NCI-H146 (cell line): ENCODE data around the gene PDP2.
A peak's percentile ranks its signal among the peaks of the same experiment; 100 is the strongest.
"Not testable (repeated sequence)": the region's sequence is repeated elsewhere in the genome, so short reads cannot be mapped to it uniquely, and the experiment has no call there.

Source experiments
- DNase-seq: peaks from one replicate; lab custom pipeline; 2025; lab: John Stamatoyannopoulos, UW

The PDP2 gene

DNA sequence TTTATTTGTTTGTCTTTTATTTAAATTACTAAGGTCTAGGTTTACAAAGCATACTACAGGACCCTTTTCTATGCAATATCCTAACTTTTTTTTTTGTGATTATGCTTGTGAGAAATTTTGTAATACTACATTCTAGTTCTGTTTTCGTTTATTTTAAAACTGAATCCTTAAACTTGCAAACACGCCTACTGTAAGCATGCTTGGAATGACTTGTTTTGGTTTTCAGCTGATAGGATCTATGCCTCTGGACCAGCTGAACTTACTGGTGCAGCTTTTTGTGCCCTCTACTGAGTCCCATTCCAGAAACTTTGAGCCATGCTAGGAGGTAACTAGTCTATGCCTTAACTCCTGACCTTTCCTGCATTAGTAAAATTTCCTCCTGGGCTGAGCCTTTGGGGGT, 6.0 kb downstream of the PDP2 start:
- DNase-seq = no peak

DNA sequence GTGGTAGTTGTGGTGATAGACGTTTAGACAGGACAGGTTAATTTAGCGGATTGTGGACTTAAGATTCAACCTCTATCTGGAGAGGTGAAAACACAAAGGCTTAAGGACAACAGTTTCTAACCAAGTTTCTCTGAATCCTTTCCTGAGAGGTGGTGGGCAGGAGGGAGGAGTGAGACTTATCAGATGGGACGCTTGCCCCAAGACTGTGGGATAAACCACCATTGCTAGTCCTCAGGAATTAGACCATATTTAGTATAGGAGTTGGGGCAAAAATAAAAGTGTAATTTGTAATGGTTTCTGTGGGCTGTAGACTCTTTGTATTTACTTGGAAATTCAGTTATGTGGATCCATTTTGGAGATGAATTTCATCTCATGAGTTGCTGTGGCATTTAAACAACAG, 6.6 kb downstream of the PDP2 start:
- DNase-seq = no peak

DNA sequence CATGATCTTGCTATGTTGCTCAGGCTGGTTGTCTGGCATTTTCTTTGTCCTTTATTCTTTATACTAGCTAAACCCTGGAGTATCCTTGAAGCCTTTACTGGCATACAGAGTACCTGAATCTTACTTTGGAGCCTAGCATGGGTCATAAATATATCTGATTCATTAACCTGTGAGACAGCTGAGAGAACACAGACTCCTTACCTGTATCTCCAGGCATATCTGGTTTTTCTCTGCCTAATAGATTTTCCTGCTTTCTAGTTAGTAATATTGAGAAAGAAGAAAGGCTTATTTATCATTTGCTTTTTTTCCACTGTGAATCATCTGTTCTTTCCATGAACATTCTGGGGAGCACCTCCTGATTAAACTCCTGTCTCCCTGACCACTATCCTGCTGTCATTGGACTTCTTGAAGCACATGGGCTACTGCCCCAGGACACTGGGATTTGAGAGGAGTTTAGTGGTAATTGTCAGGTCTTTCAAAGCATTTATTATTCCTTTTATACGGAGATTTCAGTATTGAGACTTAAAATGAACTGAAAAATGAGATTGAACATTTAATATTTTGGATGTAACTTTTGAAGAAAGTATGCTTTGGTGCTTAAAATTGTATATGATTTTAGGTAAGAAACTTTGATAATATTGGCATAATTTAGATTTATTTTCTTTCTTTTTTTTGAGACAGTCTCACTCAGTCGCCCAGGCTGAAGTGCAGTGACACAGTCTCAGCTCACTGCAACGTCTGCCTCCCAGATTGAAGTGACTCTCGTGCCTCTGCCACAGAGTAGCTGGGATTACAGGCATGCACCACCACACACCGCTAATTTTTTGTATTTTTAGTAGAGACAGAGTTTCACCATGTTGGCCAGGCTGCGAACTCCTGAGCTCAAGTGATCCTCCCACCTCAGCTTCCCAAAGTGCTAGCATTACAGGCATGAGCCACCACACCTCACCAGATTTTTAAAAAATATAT, 8.6 kb downstream of the PDP2 start:
- no peak for DNase-seq

DNA sequence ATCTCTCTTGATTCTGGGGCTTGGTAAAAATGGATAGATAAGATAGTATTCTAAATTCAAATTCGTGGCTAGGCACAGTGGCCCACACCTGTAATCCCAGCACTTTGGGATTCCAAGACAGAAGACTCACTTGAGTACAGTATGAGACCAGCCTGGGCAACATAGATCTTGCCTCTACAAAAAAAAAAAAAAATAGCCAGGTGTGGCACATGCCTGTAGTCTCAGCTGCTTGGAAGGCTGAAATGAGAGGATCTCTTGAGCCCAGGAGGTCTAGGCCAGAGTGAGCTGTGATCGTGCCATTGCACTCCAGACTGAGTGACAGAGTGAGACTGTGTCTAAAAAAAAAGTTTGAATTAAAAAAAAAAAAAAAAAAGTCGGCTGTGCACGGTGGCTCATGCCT, 9.3 kb downstream of the PDP2 start:
- DNase-seq = no peak

DNA sequence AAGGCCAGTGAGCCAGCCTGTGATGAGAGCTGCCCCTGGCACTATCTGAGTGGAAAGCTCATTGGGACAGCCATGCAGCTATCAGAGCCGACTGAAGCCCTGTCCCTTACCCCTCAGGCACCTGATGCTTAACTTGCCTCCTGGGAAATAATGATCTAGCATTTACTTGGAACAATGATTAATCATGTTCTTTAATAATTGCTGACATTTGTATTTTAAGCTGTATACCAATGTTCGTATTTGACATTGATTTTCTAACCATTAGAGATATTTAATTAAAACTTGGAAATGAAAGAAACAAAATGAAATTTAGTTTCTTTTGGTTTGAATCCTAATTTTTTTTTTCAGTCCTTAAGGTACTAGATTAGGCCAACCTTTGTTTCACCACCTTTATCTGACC, 10.5 kb downstream of the PDP2 start:
- DNase-seq = no peak

DNA sequence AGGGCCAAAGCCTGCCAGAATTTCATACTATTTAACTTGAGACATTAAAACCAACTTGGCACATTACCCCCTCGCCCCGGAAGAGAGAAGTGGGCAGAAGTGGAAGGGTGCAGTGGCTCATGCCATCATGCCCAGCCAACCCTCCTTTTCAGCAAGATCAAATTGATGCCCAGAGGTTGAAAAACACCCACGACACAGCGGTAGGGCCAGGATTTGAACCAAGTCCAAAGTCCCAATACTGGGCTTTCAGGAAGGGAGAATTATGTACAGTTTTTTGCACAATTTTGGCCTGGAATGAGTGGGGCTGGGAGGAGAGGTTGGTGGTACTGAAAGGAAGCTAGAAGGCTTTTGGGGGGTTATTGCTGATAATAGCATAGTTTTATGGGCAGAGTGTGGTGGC, 11.0 kb downstream of the PDP2 start:
- no peak for DNase-seq

DNA sequence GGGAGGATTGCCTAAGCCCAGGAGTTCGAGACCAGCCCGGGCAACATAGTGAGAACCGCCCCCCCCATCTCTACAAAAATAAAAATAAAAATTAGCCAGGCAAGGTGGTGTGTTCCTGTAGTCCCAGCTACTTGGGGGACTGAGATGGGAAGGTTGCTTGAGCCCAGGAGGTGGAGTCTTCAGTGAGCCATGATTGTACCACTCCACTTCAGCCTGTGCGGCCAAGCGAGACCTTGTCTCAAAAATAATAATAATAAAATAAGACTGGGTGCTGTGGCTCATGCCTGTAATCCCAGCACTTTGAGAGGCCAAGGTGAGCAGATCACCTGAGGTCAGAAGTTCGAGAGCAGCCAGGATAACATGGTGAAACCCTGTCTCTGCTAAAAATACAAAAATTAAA, 11.5 kb downstream of the PDP2 start:
- no peak for DNase-seq

DNA sequence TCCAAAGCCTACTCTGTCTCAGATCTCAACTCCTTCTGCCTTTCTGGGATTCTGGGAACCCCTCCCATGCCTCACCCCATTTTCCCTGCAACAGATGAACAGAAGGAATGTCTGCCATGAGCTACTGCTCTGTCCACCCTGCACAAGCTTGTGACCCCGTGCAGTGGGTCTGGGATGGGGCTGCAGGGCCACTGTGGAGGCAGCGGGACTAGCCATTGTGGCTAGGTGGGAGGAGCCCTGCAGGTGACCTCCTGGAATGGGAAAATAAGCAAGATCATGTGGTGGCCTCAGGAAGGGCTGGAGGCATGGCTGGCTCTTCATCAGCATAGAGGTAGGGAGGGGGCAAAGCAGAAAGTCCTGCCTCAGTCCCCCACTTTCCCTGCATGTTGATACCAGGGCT, 13.7 kb downstream of the PDP2 start:
- no peak for DNase-seq

DNA sequence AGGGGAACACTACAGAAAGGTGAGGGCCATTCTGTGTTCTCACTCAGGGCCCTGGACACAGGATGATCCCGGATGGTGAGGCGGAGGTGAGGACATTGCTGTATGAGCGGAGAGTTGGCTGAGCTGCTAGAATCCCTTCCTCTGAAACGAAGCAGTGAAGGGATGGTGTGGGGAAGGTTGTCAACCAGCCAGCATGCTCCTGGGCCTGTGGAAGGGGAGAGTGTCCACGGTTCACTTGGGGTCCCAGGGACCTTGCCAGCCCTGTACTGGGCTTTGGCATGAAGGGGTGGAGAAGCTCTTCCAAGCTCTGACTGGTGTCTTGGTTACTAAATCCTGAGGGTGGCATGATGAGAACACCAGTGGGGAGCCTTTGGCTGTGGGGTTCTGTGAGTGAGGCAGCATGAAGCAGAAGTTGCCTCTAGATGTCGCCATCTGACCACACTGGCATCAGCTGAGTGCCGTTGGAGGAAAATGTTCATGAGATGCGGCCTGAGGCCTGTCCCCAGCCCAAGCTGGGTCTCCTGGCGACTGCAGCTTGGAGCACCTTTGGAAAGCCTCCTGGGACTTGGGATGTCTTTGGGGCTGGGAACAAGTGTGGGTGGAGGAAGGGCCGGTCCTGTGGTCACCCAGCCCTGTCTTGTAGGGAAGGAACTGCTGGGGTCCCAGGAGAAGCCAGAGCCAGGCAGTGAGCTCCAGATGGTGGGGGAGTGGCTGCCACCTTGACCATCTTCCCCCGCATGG, 14.8 kb downstream of the PDP2 start:
- DNase-seq = peak; percentile 47

DNA sequence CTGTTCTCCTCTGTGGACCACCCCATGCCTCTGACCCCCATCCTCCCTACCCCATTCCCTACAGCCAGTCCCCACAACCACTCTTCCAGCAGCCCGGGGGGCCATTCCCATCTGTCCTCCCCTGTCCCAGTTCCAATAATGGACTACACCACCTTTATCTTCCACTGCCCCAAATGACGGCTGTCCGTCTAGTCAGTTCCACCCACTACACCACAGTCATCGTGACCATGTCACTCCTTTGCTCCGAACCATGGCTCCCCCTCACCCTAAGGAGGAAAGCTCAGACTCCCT, 15.3 kb downstream of the PDP2 start:
- DNase-seq = no peak

DNA sequence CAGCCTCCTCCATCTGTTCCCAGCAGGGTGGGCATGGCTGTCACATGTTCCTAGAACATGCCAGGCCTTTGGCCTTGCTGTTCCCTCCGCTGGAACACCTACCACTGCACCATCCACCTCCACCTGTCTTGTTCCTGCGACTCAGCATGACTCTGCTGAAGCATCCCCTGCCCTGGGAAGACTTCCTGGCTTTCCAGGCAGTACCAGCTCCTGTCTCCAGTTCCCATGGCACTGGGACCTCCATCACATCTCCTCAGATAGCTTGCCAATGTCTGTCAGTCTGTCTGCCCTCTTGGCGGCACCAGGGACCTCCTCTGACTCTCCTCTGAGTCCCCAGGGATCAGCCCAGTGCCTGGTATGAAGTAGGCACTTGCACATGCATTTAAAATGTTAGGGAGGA, 15.7 kb downstream of the PDP2 start:
- no peak for DNase-seq

DNA sequence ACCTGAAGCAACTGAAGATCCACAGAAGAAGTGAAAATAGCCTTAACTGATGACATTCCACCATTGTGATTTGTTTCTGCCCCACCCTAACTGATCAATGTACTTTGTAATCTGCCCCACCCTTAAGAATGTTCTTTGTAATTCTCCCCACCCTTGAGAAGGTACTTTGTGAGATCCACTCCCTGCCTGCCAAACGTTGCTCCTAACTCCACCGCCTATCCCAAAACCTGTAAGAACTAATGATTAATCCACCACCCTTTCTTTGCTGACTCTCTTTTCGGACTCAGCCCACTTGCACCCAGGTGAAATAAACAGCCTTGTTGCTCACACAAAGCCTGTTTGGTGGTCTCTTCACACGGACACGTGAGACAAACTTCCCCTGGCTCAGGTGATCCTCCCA, 16.4 kb downstream of the PDP2 start:
- DNase-seq = not testable (repeated sequence)

DNA sequence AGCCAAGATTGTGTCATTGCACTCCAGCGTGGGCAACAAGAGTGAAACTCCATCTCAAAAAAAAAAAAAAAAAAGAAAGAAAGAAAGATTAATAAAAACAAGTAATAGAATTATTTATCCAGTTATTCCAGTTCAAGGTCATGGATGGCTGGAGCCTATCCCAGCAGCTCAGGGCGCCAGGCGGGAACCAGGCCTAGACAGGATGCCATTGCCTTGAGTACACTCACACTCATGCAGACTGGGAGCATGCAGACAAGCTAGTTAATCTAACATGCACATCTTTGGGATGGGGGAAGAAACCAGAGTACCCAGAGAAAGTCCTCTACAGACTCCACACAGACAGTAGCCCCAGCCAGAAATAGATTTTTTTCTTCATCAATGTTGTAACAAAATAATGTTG, 17.9 kb downstream of the PDP2 start:
- DNase-seq = no peak

DNA sequence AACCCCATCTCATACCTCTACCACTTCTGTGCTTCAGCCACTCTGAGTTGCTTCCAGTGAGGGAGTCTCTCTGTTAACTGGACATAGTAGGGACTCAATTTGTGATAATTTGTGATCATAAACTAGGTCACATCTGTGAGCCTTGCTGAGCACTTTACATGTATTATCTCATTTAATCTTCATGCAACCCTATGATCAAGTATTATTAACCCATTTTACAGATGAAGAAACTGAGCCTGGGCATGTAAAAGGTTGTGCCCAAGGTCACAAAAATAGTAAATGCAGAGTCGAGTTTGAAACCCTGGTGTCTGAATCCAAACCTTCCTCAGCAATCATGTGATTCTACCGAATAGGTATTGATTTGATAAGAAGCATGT, 18.6 kb downstream of the PDP2 start:
- DNase-seq = no peak

DNA sequence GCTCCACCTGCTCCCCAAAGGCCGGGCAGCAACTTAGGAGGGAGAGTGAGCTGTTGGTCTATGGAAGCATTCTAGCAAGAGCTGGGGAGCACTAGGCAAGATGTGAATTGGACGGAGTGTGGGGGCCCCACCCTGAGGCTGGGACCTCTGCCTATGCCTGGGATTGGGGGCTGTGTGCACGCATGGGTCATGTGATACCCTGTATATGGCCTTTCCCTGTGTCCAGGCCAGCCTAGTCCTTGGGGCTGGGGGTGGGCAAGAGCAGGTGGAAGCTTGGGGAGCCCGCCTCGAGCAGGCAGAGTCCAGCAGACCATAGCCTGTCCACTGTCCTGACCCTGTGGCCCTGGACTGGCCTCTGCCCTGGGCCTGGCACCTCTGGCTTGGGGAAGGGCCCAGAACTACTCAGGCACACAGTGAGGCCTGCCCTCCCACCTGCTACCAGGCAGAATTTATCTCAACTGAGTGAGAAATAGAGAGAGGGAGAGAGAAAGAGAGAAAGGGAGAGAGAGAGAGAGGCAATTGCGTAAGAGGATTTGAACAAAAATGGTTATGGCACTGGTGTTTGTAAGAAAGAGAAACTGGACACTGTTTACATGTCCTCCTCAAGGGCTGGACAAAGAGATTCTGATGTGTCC, 19.1 kb downstream of the PDP2 start:
- no peak for DNase-seq

DNA sequence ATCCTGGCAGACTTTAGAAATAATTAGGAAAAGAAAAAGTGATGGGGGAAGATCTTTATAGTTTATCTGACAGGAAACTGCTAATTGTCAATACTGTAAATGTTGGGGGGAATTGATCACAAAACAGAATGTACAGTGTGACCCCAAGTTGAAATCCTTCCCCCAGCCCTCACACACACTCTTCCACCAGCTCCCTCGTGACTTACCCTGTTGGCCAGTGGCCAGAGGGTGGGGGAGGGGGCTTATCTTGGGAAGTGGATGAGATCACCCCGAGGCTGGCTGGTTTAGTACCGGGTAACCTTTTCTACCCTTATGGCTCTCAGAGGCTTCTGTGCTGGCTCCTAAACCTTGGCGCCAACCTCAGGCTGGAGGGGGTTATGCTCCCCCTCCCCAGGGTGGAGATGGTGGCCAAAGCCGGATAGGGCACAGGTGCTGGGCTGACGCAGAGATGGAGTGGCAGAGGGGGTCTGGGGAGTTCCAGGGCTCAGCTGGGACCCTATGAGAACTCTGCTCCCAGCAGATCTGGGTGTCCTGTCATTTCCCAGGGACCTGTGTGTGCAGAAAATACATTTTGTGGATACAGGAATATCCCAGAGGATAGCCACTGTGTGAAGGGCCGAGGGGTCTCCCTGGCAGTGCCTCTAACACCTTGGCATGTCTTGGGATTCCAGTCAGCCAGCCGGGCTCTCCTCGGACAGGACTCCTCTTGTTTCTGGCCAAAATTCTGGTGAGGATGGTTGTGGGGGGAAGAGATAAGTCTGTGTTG, 19.8 kb downstream of the PDP2 start:
- DNase-seq = peak; percentile 7

DNA sequence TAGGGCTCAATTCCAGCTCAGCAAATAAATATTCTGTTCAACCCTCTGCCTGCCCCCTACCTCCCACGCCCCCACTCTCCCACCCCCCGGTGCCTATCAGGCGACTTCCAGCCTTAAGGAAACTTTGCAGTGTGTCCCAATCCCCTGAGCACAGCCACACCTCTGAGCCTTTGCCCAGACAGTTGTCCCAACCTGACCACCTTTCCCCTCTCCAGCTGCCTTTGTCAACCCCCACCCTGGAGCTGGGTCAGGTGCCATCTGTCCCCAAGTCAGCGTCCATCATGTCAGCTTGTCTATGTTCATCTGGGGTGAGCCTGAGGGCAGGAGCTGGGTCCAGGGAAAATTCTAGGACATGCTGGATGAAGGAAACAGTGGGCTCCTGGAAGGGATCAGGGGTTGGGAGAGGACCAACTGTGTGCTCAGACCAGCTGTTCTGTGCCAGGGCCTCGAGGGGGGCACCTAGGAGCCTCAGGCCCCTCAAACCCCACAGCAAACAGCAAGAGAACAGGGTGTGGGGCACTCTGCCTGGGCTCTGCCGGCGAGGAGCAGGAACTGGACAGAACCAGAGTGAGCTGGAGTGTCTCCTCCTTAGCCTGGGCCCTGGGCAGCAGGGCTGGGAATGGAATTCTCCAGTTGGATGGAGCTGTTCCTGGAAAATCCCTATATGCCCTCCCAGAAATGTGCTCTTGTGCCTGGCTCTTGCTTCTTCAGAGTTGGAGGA, 20.6 kb downstream of the PDP2 start:
- no peak for DNase-seq

DNA sequence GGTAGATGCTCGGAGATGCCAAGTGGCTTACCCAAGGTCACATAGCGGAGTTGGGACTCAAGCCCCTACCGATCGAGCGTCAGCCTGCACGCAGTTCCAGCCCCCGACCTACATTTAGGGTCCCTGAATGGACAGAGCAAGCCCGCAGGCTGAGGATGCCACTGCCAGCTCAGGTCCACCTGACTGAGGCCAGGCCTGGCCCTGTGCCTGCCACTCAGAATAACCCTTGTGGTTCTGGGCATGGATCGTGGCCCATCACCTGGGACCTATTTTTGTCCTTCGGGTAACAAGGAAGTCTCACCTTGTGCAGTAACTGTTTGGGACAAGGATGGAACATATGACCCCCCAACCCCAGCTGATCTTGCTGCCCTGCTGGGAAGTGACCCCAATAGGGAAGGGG, 21.3 kb downstream of the PDP2 start:
- DNase-seq = no peak

DNA sequence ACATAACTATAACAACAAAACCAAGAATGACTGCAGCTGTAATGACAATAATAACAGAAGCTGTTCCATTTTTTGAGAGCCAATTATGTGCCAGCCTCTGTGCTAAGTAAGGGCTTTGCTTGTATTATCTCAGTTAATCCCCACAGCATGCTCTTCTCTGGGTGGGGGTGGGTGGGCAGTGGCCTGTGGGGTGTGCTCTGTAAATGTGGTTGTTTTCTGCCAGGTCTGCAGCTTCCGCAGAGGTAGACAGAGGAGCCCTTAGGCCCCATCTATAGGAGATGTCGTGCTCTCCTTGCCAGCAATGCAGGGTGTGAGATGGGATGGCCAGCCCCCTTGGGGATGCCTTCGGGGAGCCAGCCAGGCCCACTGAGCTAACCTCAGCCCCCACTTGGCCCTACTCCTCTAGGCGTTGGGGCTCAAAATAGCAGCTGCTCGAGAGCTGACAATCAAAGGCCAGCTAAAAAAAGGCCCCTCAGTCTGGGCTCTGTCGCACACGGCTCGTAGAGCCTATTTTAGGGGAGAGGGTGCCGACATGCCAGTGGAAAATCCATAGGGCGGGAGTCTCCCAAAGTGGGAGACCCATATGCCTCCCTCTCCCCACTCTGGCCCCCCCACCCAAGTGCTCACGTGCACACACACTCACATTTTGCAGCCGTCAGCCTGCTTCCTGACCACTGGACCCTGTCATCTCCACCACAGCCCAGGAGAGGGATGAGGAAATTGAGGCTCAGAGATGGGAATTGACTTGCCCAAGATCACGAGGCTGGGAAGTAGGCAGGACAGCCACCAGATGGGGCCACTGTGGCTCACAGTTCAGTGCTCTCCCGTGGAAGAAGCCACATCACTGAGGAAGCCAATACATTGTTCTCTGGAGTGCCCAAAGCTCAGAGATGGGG, 22.6 kb downstream of the PDP2 start:
- DNase-seq = no peak

DNA sequence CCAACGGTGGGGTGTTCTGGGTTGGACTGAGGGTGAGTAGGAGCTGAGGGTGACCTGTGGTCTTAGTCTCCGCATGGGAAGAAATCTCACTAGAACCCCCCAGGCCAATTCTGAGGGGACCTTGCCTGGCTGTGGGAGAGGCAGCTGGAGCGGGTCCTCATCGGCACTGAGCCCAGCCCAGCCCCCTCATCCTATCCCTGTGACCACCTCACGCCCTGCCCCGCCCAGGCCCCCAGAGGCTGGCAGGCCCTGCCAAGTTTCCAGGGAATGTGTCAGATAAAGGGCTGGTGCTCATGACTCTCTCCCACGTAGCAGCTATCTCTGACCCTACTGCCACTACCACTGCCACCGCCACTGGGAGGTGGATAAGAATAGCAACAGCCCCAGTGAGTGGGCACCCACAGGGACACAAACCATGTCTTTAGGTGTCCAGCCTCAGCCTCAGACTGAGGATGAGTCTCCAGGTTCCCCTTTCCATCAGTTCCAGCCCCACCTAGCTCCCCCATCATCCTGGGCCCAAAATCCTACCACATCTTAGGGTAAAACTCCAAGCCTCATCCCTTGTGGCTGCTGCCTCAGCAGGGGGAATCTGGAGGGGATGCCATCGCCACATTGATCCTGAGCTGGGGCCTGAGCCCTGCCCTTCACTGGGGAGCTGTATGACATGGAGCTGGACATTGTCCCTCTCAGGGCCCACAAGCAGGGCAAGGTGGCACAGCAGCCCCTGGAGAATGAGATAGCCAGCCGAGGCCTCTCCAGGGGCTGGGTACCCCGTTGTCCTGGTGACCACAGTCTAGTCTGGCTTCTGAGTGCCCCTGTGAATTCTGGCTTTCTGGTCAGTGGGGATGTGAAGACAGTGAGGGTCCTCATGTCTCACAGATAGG, 23.5 kb downstream of the PDP2 start:
- DNase-seq = no peak
